GM12878 (cell line): ENCODE data around the gene ABI1. TPM values are rescaled to one million over a fixed set of nuclear protein-coding genes. Genes with fewer than 3 reads are reported as not detected.
A peak's percentile ranks its signal among the peaks of the same experiment; 100 is the strongest.

ENCODE experiments used
- BACH1 ChIP-seq: fragments of 450-650 bp; IDR thresholded peaks from 2 replicates; pipeline ENCODE4 v1.6.1; 2017; ENCODE audit warnings: mild to moderate bottlenecking, borderline replicate concordance
- BHLHE40 ChIP-seq, 2 experiments: fragments of 450-650 bp in 1 of 2; IDR thresholded peaks; 2 replicates each; pipeline ENCODE4 v1.6.1; 2011 to 2017; ENCODE audit warnings: low read depth in 2 of 2, borderline replicate concordance in 1 of 2, improper control_type of control experiment in 1 of 2, low read length in 1 of 2, mild to moderate bottlenecking in 1 of 2
- CBX3 ChIP-seq: fragments of 200-600 bp; sonication (generic); IDR thresholded peaks from 2 replicates; pipeline ENCODE4 v1.6.1; 2016; ENCODE audit warnings: low read depth, borderline replicate concordance
- CBX5 ChIP-seq: sonication (generic); IDR thresholded peaks from 2 replicates; pipeline ENCODE4 v1.6.1; 2016; ENCODE audit warnings: low read depth, moderate library complexity, mild to moderate bottlenecking, inconsistent platforms
- CEBPB ChIP-seq, 2 experiments: fragments of 150-350 bp in 1 of 2; IDR thresholded peaks; 2 replicates each; pipeline ENCODE4 v1.6.1; 2012 to 2014; ENCODE audit warnings: low read depth in 2 of 2, low read length in 2 of 2, borderline replicate concordance in 1 of 2, inconsistent platforms in 1 of 2
- E2F4 ChIP-seq: IDR thresholded peaks from 2 replicates; pipeline ENCODE4 v1.6.1; 2012; ENCODE audit warnings: low read depth, low read length, improper control_type of control experiment
- FOS ChIP-seq: IDR thresholded peaks from 3 replicates; pipeline ENCODE4 v1.6.1; 2011; ENCODE audit warnings: borderline replicate concordance; ENCODE audit not compliant: insufficient read length; ENCODE audit errors: extremely low read depth
- GABPA ChIP-seq: IDR thresholded peaks from 2 replicates; pipeline ENCODE4 v1.6.1; 2014; ENCODE audit warnings: antibody characterized with exemption, low read depth, mild to moderate bottlenecking, inconsistent platforms
- HSF1 ChIP-seq: fragments of 150-350 bp; IDR thresholded peaks from 2 replicates; pipeline ENCODE4 v1.6.1; 2014; ENCODE audit warnings: mild to moderate bottlenecking, low read depth, low read length
- KAT2A ChIP-seq: conservative IDR thresholded peaks from 2 replicates; pipeline ENCODE4 v1.6.1; 2011; ENCODE audit warnings: low read depth, low read length; ENCODE audit not compliant: control insufficient read depth
- MYB ChIP-seq: fragments of 150-350 bp; IDR thresholded peaks from 2 replicates; pipeline ENCODE4 v1.6.1; 2014; ENCODE audit warnings: mild to moderate bottlenecking, low read depth, low read length, borderline replicate concordance
- NBN ChIP-seq: fragments of 450-650 bp; IDR thresholded peaks from 2 replicates; pipeline ENCODE4 v1.6.1; 2016
- PAX5 ChIP-seq: IDR thresholded peaks from 2 replicates; pipeline ENCODE4 v1.6.1; 2011; ENCODE audit warnings: low read depth, low read length, borderline replicate concordance
- PML ChIP-seq: IDR thresholded peaks from 2 replicates; pipeline ENCODE4 v1.6.1; 2012; ENCODE audit warnings: low read length, inconsistent platforms
- POLR2A ChIP-seq: IDR thresholded peaks from 2 replicates; pipeline ENCODE4 v1.6.1; 2011; ENCODE audit warnings: low read depth, mild to moderate bottlenecking, low read length
- POU2F2 ChIP-seq: IDR thresholded peaks from 3 replicates; pipeline ENCODE4 v1.6.1; 2011; ENCODE audit warnings: low read depth, mild to moderate bottlenecking, low read length, borderline replicate concordance
- RB1 ChIP-seq: fragments of 450-650 bp; formaldehyde crosslinking; IDR thresholded peaks from 2 replicates; pipeline ENCODE4 v1.6.1; 2017; ENCODE audit warnings: mild to moderate bottlenecking, borderline replicate concordance
- SMAD5 ChIP-seq: IDR thresholded peaks from 2 replicates; pipeline ENCODE4 v1.6.1; 2016; ENCODE audit warnings: antibody characterized with exemption, low read depth
- SPI1 ChIP-seq: IDR thresholded peaks from 2 replicates; pipeline ENCODE4 v1.6.1; 2011; ENCODE audit warnings: low read depth, mild to moderate bottlenecking, low read length, moderate library complexity, borderline replicate concordance; ENCODE audit not compliant: insufficient read depth
- WRNIP1 ChIP-seq: IDR thresholded peaks from 2 replicates; pipeline ENCODE4 v1.6.1; 2011; ENCODE audit warnings: low read depth, low read length, improper control_type of control experiment, borderline replicate concordance
- ZNF217 ChIP-seq: fragments of 450-650 bp; IDR thresholded peaks from 2 replicates; pipeline ENCODE4 v1.6.1; 2017; ENCODE audit warnings: antibody characterized with exemption, mild to moderate bottlenecking
- ZNF24 ChIP-seq: fragments of 450-650 bp; IDR thresholded peaks from 2 replicates; pipeline ENCODE4 v1.6.1; 2017; ENCODE audit warnings: antibody characterized with exemption, mild to moderate bottlenecking
- ZNF592 ChIP-seq: fragments of 450-650 bp; IDR thresholded peaks from 2 replicates; pipeline ENCODE4 v1.6.1; 2017; ENCODE audit warnings: mild to moderate bottlenecking, moderate library complexity
- polyA plus RNA-seq, 11 experiments: library from polyadenylated mRNA; depleted of rRNA in 4 of 11; unstranded in 6 of 11; stranded (reverse) in 5 of 11; fragments of >200 nt; fragmentation: Nextera tagmentation in 4 of 11; fragmentation: Illumina TruSeq in 1 of 11; extraction: Ambion mirVana in 4 of 11; extraction: Trizol in 1 of 11; gene quantifications; 1 replicate in 1 of 11; 2 replicates in 10 of 11; pipeline versions ENCODE4 v1.2.1 to v1.2.3, GENCODE V29; 2011 to 2016; ENCODE audit warnings: inconsistent platforms in 2 of 11, missing spikeins in 2 of 11, low read depth in 1 of 11
- total RNA-seq, 4 experiments: library from RNA; depleted of rRNA in 3 of 4; stranded (reverse); fragments of >200 nt in 3 of 4; fragmentation: Illumina TruSeq in 1 of 4; extraction: Trizol in 1 of 4; gene quantifications; 2 replicates each; pipeline versions ENCODE4 v1.2.1 to v1.2.3, GENCODE V29; 2013 to 2021

The ABI1 gene
- total and polyA plus RNA-seq, 10 of the 15 experiments (the other 5 are each of a cell fraction or from before 2014, with no cell fraction given) = 31.2 to 73.2 (median 50.7) TPM

- TF ChIP-seq BHLHE40 (IDR thresholded peaks at IDR 0.05; ENCODE audit: borderline replicate concordance in 1 of 2, low read depth in 2 of 2, low read length in 1 of 2) = peak; percentile 91 to 96; a peak in 3 of 4 replicates
- no peak; the same call in 1 of the 2 replicates for TF ChIP-seq ZNF592
- TF ChIP-seq ZNF24 = no peak
- TF ChIP-seq FOS = no peak
- TF ChIP-seq PML = 0 out of 2 replicates have a peak, but pooled peaks have one; percentile 40
- no peak for TF ChIP-seq MYB
- TF ChIP-seq SPI1 = no peak
- 0 out of 3 replicates have a peak, but pooled peaks have one; percentile 31 for TF ChIP-seq POU2F2
- no peak for TF ChIP-seq CEBPB (IDR thresholded peaks at IDR 0.05; ENCODE audit: borderline replicate concordance in 1 of 2, low read depth in 2 of 2, low read length in 2 of 2)
- peak; percentile 73; the same call in 1 of the 2 replicates for TF ChIP-seq E2F4
- 0 out of 2 replicates have a peak, but pooled peaks have one; percentile 67 for TF ChIP-seq RB1
- TF ChIP-seq CBX3 = no peak
- no peak for TF ChIP-seq KAT2A
- TF ChIP-seq SMAD5 = peak; percentile 65
- TF ChIP-seq GABPA = peak; percentile 95
- peak; percentile 62; the same call in 1 of the 2 replicates for TF ChIP-seq BACH1
- TF ChIP-seq NBN = peak; percentile 46; the same call in 1 of the 2 replicates
- no peak for TF ChIP-seq HSF1
- peak; percentile 38; the same call in 1 of the 2 replicates for TF ChIP-seq ZNF217
- TF ChIP-seq CBX5 = peak; percentile 71; the same call in 1 of the 2 replicates
- no peak for TF ChIP-seq WRNIP1
- peak; percentile 87 for TF ChIP-seq POLR2A
- peak; percentile 64; the same call in 1 of the 2 replicates for TF ChIP-seq PAX5
Measured at GRCh38 chr10:26697163-26697921, 163.4 kb downstream of the ABI1 start, which contains the start of gene PDSS1 (continued).
